Neural cell (in vitro differentiated cells): ENCODE results near the gene STRBP. TPM values are rescaled to one million over a fixed set of nuclear protein-coding genes. Genes with fewer than 3 reads are reported as not detected.

ENCODE experiments used
- H2AFZ ChIP-seq: fragments of 200-600, 300-800 bp; sonication (generic), shearing (Covaris generic); 2 replicates; pipeline ENCODE4 v1.6.0; 2014; ENCODE audit warnings: low read depth, mild to moderate bottlenecking, antibody characterized with exemption, low read length, moderate library complexity
- H3F3A ChIP-seq: fragments of 200-600 bp; shearing (Covaris generic); 2 replicates; pipeline ENCODE4 v1.6.1; 2016; ENCODE audit warnings: mild to moderate bottlenecking, moderate library complexity, mixed read lengths, antibody characterized with exemption, low read length; ENCODE audit not compliant: insufficient read depth, poor library complexity, severe bottlenecking
- H3K27ac ChIP-seq: fragments of 200-600, 300-800 bp; sonication (generic), shearing (Covaris generic); 2 replicates; pipeline ENCODE4 v1.5.1; 2014; ENCODE audit warnings: mild to moderate bottlenecking, low read length, moderate library complexity
- H3K27me3 ChIP-seq: fragments of 300-800, 200-600 bp; sonication (generic), shearing (Covaris generic); 2 replicates; pipeline ENCODE4 v1.6.0; 2014; ENCODE audit warnings: mild to moderate bottlenecking, low read depth, low read length, moderate library complexity; ENCODE audit not compliant: insufficient read depth
- H3K36me3 ChIP-seq: fragments of 300-800, 200-600 bp; sonication (generic), shearing (Covaris generic); 2 replicates; pipeline ENCODE4 v1.5.1; 2014; ENCODE audit warnings: mild to moderate bottlenecking, antibody characterized with exemption, low read length, moderate library complexity; ENCODE audit not compliant: insufficient read depth
- H3K4me2 ChIP-seq: fragments of 300-800, 200-600 bp; sonication (generic), shearing (Covaris generic); 2 replicates; pipeline ENCODE4 v1.6.0; 2014; ENCODE audit warnings: mild to moderate bottlenecking, low read length
- H3K4me3 ChIP-seq: fragments of 300-800, 200-600 bp; sonication (generic), shearing (Covaris generic); 2 replicates; pipeline ENCODE4 v1.5.1; 2014; ENCODE audit warnings: mild to moderate bottlenecking, low read length, moderate library complexity
- H3K79me2 ChIP-seq: fragments of 200-600 bp; shearing (Covaris generic); replicated peaks from 2 replicates; pipeline ENCODE4 v1.6.0; 2014; ENCODE audit warnings: mild to moderate bottlenecking, low read length, moderate library complexity; ENCODE audit not compliant: insufficient read depth
- H3K9ac ChIP-seq: fragments of 300-800, 200-600 bp; sonication (generic), shearing (Covaris generic); 2 replicates; pipeline ENCODE4 v1.6.1; 2016; ENCODE audit warnings: mild to moderate bottlenecking, low read length, mixed read lengths
- H3K9me2 ChIP-seq: fragments of 200-600 bp; shearing (Covaris generic); 2 replicates; pipeline ENCODE4 v1.6.1; 2016; ENCODE audit warnings: mild to moderate bottlenecking, low read length, mixed read lengths; ENCODE audit not compliant: insufficient read depth
- H3K9me3 ChIP-seq: fragments of 200-600, 300-800 bp; sonication (generic), shearing (Covaris generic); 2 replicates; pipeline ENCODE4 v1.6.1; 2016; ENCODE audit warnings: mild to moderate bottlenecking, mixed run types, low read length, moderate library complexity, mixed read lengths
- H4K20me1 ChIP-seq: fragments of 200-600 bp; shearing (Covaris generic); 2 replicates; pipeline ENCODE4 v1.6.1; 2016; ENCODE audit warnings: mild to moderate bottlenecking, mixed run types; ENCODE audit not compliant: insufficient read depth
- CTCF ChIP-seq: fragments of 450-650 bp; IDR thresholded peaks from 2 replicates; pipeline ENCODE4 v1.5.1; 2014; ENCODE audit warnings: antibody characterized with exemption, mild to moderate bottlenecking, moderate library complexity; ENCODE audit not compliant: poor library complexity, severe bottlenecking
- EP300 ChIP-seq: fragments of 450-650 bp; conservative IDR thresholded peaks from 2 replicates; pipeline ENCODE4 v1.6.1; 2014; ENCODE audit warnings: antibody characterized with exemption, mild to moderate bottlenecking, moderate library complexity; ENCODE audit not compliant: poor library complexity, severe bottlenecking
- EZH2 ChIP-seq: fragments of 200-600, 300-800 bp; shearing (Covaris generic), sonication (generic); IDR thresholded peaks from 2 replicates; pipeline ENCODE4 v1.6.1; 2014; ENCODE audit warnings: antibody characterized with exemption, low read length, borderline replicate concordance, mild to moderate bottlenecking; ENCODE audit not compliant: insufficient read depth, poor library complexity, severe bottlenecking
- MXI1 ChIP-seq: fragments of 450-650 bp; conservative IDR thresholded peaks from 2 replicates; pipeline ENCODE4 v1.6.1; 2014; ENCODE audit warnings: antibody characterized with exemption, mild to moderate bottlenecking; ENCODE audit not compliant: poor library complexity, severe bottlenecking
- POLR2AphosphoS5 ChIP-seq: IDR thresholded peaks from 2 replicates; pipeline ENCODE4 v1.6.1; 2012
- RAD21 ChIP-seq: fragments of 450-650 bp; conservative IDR thresholded peaks from 2 replicates; pipeline ENCODE4 v1.6.1; 2014; ENCODE audit warnings: antibody characterized with exemption, mild to moderate bottlenecking, moderate library complexity
- REST ChIP-seq: IDR thresholded peaks from 2 replicates; pipeline ENCODE4 v1.6.1; 2012; ENCODE audit warnings: borderline replicate concordance
- SMC3 ChIP-seq: fragments of 450-650 bp; conservative IDR thresholded peaks from 2 replicates; pipeline ENCODE4 v1.6.1; 2014; ENCODE audit warnings: antibody characterized with exemption, mild to moderate bottlenecking, moderate library complexity; ENCODE audit not compliant: poor library complexity
- TAF1 ChIP-seq: IDR thresholded peaks from 2 replicates; pipeline ENCODE4 v1.6.1; 2012; ENCODE audit warnings: low read depth
- polyA plus RNA-seq: library from polyadenylated mRNA; depleted of rRNA; stranded (reverse); fragments of >200 nt; gene quantifications from 2 replicates; pipeline ENCODE4 v1.2.3, GENCODE V29; 2014

Gene STRBP
- polyA plus RNA-seq, 1 donor from 2014 or later = 64.6 TPM

GRCh38 chr9:123162360-123162759, 106.0 kb downstream of the STRBP start:
- no peaks in the 10 kb centered on the region for H3K9me3 ChIP-seq

GRCh38 chr9:123157221-123157620, 111.2 kb downstream of the STRBP start:
- no peak overlapping the region for H3K27ac ChIP-seq
- peaks cover 10% of the 10 kb centered on the region for H3K36me3 ChIP-seq
- no peaks in the 10 kb centered on the region for H3K9me2 ChIP-seq
- H3F3A ChIP-seq = no peaks in the 10 kb centered on the region
- H3K4me2 ChIP-seq = no peak overlapping the region
- no peak overlapping the region for H2AFZ ChIP-seq
- no peaks in the 10 kb centered on the region for H3K79me2 ChIP-seq
- TF ChIP-seq POLR2AphosphoS5 (no peak), TAF1 (no peak), CTCF (no peak), REST (no peak), RAD21 (no peak), EP300 (no peak), EZH2 (no peak), SMC3 (no peak), MXI1 (no peak)
- no peak overlapping the region for H3K9ac ChIP-seq
- no peaks in the 10 kb centered on the region for H3K27me3 ChIP-seq
- no peak overlapping the region for H3K4me3 ChIP-seq
- no peaks in the 10 kb centered on the region for H4K20me1 ChIP-seq
- no peaks in the 10 kb centered on the region for H3K9me3 ChIP-seq

More at GRCh38 chr9:123162360-123162759, 106.0 kb downstream of the STRBP start:
- Histone ChIP-seq H3K79me2 (no peaks in the 10 kb centered on the region), H4K20me1 (no peaks in the 10 kb centered on the region), H3K36me3 (no peaks in the 10 kb centered on the region), H3K4me2 (no peak overlapping the region), H3K9ac (no peak overlapping the region), H3K9me2 (no peaks in the 10 kb centered on the region), H2AFZ (no peak overlapping the region), H3K4me3 (no peak overlapping the region), H3F3A (no peaks in the 10 kb centered on the region), H3K27ac (no peak overlapping the region), H3K27me3 (no peaks in the 10 kb centered on the region)
- TF ChIP-seq SMC3 = no peak
- no peak for TF ChIP-seq RAD21
- TF ChIP-seq MXI1 = no peak
- no peak for TF ChIP-seq REST
